Fibroblast of villous mesenchyme (primary cell): ENCODE results near the gene CTNND2. TPM values are rescaled to one million over a fixed set of nuclear protein-coding genes. Genes with fewer than 3 reads are reported as not detected.

ENCODE experiments used
- DNase-seq: peaks from one replicate; pipeline ENCODE4 v3.0.0-alpha.2; 2010; ENCODE audit warnings: low read depth
- H3K4me3 ChIP-seq: 2 replicates; pipeline ENCODE4 v1.5.1; 2011; ENCODE audit warnings: low read depth, mild to moderate bottlenecking, low read length
- CTCF ChIP-seq: IDR thresholded peaks from 2 replicates; pipeline ENCODE4 v1.5.1; 2012; ENCODE audit warnings: low read depth, mild to moderate bottlenecking, low read length; ENCODE audit not compliant: insufficient read depth
- total RNA-seq: library from RNA; depleted of rRNA; stranded (reverse); fragments of >200 nt; gene quantifications from 2 replicates; pipeline ENCODE4 v1.2.3, GENCODE V29; 2012

The CTNND2 gene
- total RNA-seq, 1 donor, result not detected

DNA sequence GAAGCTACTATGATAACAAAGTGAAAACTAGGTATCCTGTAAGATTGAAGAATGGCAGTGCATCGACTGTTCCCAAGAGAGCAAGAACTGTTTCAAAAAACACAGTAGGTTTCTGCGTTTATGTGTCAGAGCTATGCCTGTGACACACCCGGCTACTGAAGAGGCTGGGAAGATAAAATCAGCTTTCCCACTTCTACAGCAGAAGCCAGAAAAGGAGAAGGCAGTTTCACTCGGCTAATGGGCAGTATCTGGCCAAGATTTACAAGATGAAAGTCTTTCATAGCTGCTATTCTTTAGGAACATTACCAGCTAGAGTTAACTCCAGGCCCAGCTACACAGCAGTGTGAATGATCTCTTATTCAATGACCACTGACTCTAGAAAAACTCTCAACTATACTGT lies 195.2 kb downstream of the CTNND2 start:
- no peak for DNase-seq
- H3K4me3 ChIP-seq, result no peak overlapping the region
- TF ChIP-seq CTCF, result no peak

DNA sequence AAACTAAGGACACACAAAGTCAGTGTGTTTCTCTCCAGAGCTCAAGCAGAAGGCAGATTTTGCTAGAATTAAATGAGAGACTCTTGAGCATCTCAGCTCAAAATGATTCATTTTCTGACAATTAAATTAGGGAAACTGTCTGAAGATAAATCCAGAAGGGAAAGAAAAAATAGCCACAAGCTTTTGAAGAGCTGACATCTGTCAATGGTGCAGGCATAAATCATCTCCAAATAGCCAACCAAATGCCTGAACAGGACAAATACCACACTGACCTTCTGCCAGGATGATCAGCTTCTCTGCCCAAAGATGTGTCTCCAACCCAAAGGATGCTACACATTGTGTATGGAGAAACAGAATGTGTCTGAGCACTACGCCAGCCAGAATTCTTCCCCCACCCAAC lies 199.3 kb downstream of the CTNND2 start:
- DNase-seq, result no peak
- no peak for TF ChIP-seq CTCF
- no peak overlapping the region for H3K4me3 ChIP-seq

- TF ChIP-seq CTCF, result no peak
- no peak for DNase-seq
- H3K4me3 ChIP-seq, result no peak overlapping the region
Measured at GRCh38 chr5:11700391-11700790, 203.9 kb downstream of the CTNND2 start.

DNA sequence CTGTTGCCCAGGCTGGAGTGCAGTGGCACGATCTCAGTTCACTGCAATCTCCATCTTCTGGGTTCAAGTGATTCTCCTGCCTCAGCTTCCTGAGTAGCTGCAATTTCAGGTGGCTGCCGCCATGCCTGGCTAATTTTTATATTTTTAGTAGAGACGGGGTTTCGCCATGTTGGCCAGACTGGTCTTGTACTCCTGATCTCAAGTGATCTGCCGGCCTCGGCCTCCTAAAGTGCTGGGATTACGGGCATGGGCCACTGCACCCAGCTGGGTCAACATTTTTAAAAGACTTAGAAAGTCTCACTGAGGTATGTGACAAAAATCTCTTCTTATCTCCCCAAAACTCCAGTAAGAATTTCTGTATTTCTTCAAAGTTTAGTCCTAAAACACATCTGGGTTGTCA lies 211.6 kb downstream of the CTNND2 start:
- DNase-seq, result no peak
- H3K4me3 ChIP-seq, result no peak overlapping the region
- no peak for TF ChIP-seq CTCF

DNA sequence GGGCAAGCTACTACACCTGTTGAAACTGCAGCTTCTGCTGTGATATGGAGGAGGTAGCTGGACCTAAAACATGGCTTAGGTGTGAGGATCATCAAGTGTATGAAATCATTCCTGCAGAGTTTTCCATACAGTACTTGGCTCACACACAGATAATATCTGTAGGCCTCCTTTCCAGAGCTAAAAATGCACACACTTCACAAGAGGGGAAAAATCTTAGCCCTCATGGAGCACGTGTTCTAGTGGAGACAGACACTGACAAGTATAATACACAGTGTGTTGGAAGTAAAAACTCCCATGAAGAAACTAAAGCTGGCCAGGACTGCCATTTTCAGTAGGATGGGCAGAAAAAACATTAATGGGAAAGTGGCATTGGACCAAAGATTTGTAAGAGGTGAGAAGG lies 216.7 kb downstream of the CTNND2 start:
- TF ChIP-seq CTCF, result no peak
- no peak overlapping the region for H3K4me3 ChIP-seq
- no peak for DNase-seq

- H3K4me3 ChIP-seq, result no peak overlapping the region
- no peak for DNase-seq
- TF ChIP-seq CTCF, result no peak
Measured at GRCh38 chr5:11684607-11685006, 219.6 kb downstream of the CTNND2 start.

DNA sequence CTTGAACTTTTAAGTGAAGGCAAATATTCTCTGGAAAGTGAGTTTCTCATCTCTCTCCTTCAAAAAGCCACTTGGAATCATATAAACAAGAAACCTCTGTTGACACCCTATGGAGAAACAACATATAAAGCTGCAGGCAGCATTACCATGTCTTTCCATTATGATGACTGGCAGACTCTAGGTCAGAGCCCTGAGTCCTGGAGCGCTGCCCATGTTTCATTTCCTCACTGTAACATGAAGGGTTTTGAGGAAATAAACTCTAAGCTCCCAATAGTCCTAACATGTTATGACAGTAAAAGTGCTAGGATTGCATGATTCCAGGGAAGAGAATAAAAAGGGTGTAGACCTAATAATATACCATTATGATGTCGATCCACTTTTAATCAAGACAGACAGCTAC lies 220.6 kb downstream of the CTNND2 start:
- DNase-seq, result no peak
- no peak overlapping the region for H3K4me3 ChIP-seq
- no peak for TF ChIP-seq CTCF
